K562 treated with DMSO at 1 percent for 24 hours (cell line): Measurements from ENCODE around the gene ZSWIM9. TPM values are rescaled to one million over a fixed set of nuclear protein-coding genes. Genes with fewer than 3 reads are reported as not detected.

Experiments
- total RNA-seq: library from RNA; unstranded; fragments of 300-600 nt; gene quantifications from 2 replicates; pipeline ENCODE4 v1.2.3, GENCODE V29; 2022; ENCODE audit warnings: low read depth; ENCODE audit not compliant: insufficient read depth

Gene ZSWIM9
- total RNA-seq = 8.7 and 9.3 TPM in 2 replicates

GRCh38 chr19:48169939-48170803 is at the start of gene ZSWIM9, which contains the start of gene LIG1:
Gene ZSWIM9, plus strand, starts transcription at chr19:48170680. Its CDS starts 1,123 bp downstream, at chr19:48171803.
Gene LIG1, minus strand, starts transcription at chr19:48170344. Its CDS starts 4,778 bp downstream, at chr19:48165566.

Other genes starting within 250 kb of the ZSWIM9 start
- gene BSPH1, start 178.5 kb upstream of the ZSWIM9 start, total RNA-seq = not detected in 2 replicates
- 1.3 TPM in 1 of 2 replicates, not detected in the other for gene ELSPBP1, start 176.0 kb upstream of the ZSWIM9 start, total RNA-seq
- gene CABP5, start 126.6 kb upstream of the ZSWIM9 start, total RNA-seq = not detected in 2 replicates
- gene PLA2G4C, start 59.9 kb upstream of the ZSWIM9 start, total RNA-seq = 4.3 and 6.4 TPM in 2 replicates
- gene LIG1, start 336 bp upstream of the ZSWIM9 start, total RNA-seq = 82.4 and 93.0 TPM in 2 replicates
- 14.6 and 20.0 TPM in 2 replicates for gene CARD8, start 85.2 kb downstream of the ZSWIM9 start, total RNA-seq
- gene ZNF114, start 99.4 kb downstream of the ZSWIM9 start, total RNA-seq = not detected in 2 replicates
- gene EMP3, start 154.9 kb downstream of the ZSWIM9 start, total RNA-seq = 288 and 289 TPM in 2 replicates
- gene TMEM143, start 193.3 kb downstream of the ZSWIM9 start, total RNA-seq = 8.3 and 10.7 TPM in 2 replicates
- gene SYNGR4, start 193.7 kb downstream of the ZSWIM9 start, total RNA-seq = not detected in 2 replicates
- 200 and 223 TPM in 2 replicates for gene KDELR1, start 220.9 kb downstream of the ZSWIM9 start, total RNA-seq
- 29.6 and 31.6 TPM in 2 replicates for gene GRIN2D, start 223.0 kb downstream of the ZSWIM9 start, total RNA-seq